B cell (primary cell): ENCODE data around the gene INTS3. TPM values are rescaled to one million over a fixed set of nuclear protein-coding genes. Genes with fewer than 3 reads are reported as not detected.

Experiments
- ATAC-seq: fragments of 200-7000 bp; cut with Tn5 transposase; one replicate; pipeline ENCODE4 v1.10.0; 2021; ENCODE audit warnings: low read depth, mild to moderate bottlenecking, moderate number of reproducible peaks, moderate library complexity
- CTCF ChIA-PET: fragments of 350-600 bp; sonication (Branson Sonifier 250); formaldehyde crosslinking; loops from one replicate; lab custom pipeline; 2021; ENCODE audit warnings: antibody characterized with exemption, inconsistent platforms; lab: Charles Lee
- POLR2A ChIA-PET: fragments of 350-600 bp; sonication (Branson Sonifier 250); formaldehyde crosslinking; loops from one replicate; lab custom pipeline; 2021; ENCODE audit warnings: antibody characterized with exemption; lab: Charles Lee
- DNase-seq: peaks from one replicate; pipeline ENCODE4 v3.0.0; 2013
- H2AFZ ChIP-seq: 2 replicates; pipeline ENCODE4 v1.6.1; 2012; ENCODE audit warnings: mild to moderate bottlenecking, low read depth, low read length; ENCODE audit not compliant: insufficient read depth, poor library complexity, severe bottlenecking
- H3K27ac ChIP-seq, 2 donors: 1 replicate in 1 of 2; 2 replicates in 1 of 2; pipeline ENCODE4 v1.5.1; 2012 to 2013; ENCODE audit warnings: low read length in 2 of 2, mild to moderate bottlenecking in 2 of 2, moderate library complexity in 1 of 2
- H3K27me3 ChIP-seq, 4 experiments: fragments of 200-600 bp in 1 of 4; sonication (generic) in 1 of 4; replicated peaks in 1 of 4; 1 replicate in 2 of 4; 2 replicates in 2 of 4; pipeline versions ENCODE4 v1.6.1 to v1.7.0; 2013 to 2016; ENCODE audit warnings: low read length in 3 of 4, mild to moderate bottlenecking in 2 of 4, mixed read lengths in 1 of 4, moderate library complexity in 1 of 4; ENCODE audit not compliant: insufficient read depth in 4 of 4, control insufficient read depth in 3 of 4; ENCODE audit errors: control extremely low read depth in 1 of 4
- H3K36me3 ChIP-seq, 2 experiments: replicated peaks in 1 of 2; 1 replicate in 1 of 2; 2 replicates in 1 of 2; pipeline versions ENCODE4 v1.6.1 to v1.7.1; 2013; ENCODE audit warnings: low read length in 1 of 2; ENCODE audit not compliant: insufficient read depth in 2 of 2, control insufficient read depth in 1 of 2; ENCODE audit errors: control extremely low read depth in 1 of 2, extremely low read depth in 1 of 2
- H3K4me1 ChIP-seq, 2 donors: fragments of 200-600 bp in 1 of 2; sonication (generic) in 1 of 2; 1 replicate in 1 of 2; 2 replicates in 1 of 2; pipeline versions ENCODE4 v1.5.1 to v1.6.1; 2013 to 2017; ENCODE audit warnings: low read length in 2 of 2; ENCODE audit not compliant: control insufficient read depth in 2 of 2, insufficient read depth in 2 of 2
- H3K4me2 ChIP-seq: replicated peaks from 2 replicates; pipeline ENCODE3; 2012; ENCODE audit warnings: mild to moderate bottlenecking, low read depth, low read length; ENCODE audit not compliant: poor library complexity, severe bottlenecking
- H3K4me3 ChIP-seq, 5 experiments: fragments of 200-600 bp in 1 of 5; sonication (generic) in 1 of 5; 1 replicate in 3 of 5; 2 replicates in 2 of 5; pipeline versions ENCODE4 v1.5.1 to v1.7.0; 2011 to 2016; ENCODE audit warnings: low read length in 4 of 5, mild to moderate bottlenecking in 4 of 5, low read depth in 2 of 5, control low read depth in 1 of 5, moderate library complexity in 1 of 5; ENCODE audit not compliant: insufficient read depth in 1 of 5; ENCODE audit errors: control extremely low read depth in 1 of 5, extremely low read depth in 1 of 5
- H3K79me2 ChIP-seq: fragments of 200-600 bp; sonication (generic); one replicate; pipeline ENCODE4 v1.6.0; 2016; ENCODE audit warnings: low read length; ENCODE audit not compliant: control insufficient read depth, insufficient read depth
- H3K9ac ChIP-seq: fragments of 200-600 bp; sonication (generic); 2 replicates; pipeline ENCODE4 v1.6.1; 2017; ENCODE audit warnings: mild to moderate bottlenecking, low read length, moderate library complexity
- H3K9me3 ChIP-seq, 3 donors: one replicate each; pipeline versions ENCODE4 v1.6.1 to v1.7.1; 2013; ENCODE audit warnings: low read length in 2 of 3; ENCODE audit not compliant: control insufficient read depth in 2 of 3, insufficient read depth in 1 of 3; ENCODE audit errors: control extremely low read depth in 1 of 3
- H4K20me1 ChIP-seq: 2 replicates; pipeline ENCODE4 v1.6.0; 2012; ENCODE audit warnings: mild to moderate bottlenecking, low read length; ENCODE audit not compliant: insufficient read depth, control insufficient read depth, poor library complexity, severe bottlenecking
- H3K27ac Mint-ChIP-seq: one replicate; pipeline ENCODE4 v1.8.0; 2021; ENCODE audit warnings: mixed read lengths
- H3K27me3 Mint-ChIP-seq: one replicate; pipeline ENCODE4 v1.8.0; 2021; ENCODE audit warnings: mixed read lengths
- H3K4me1 Mint-ChIP-seq: one replicate; pipeline ENCODE4 v1.8.0; 2021; ENCODE audit warnings: mixed read lengths
- H3K4me3 Mint-ChIP-seq: one replicate; pipeline ENCODE4 v1.8.0; 2021; ENCODE audit warnings: mixed read lengths
- H3K9me3 Mint-ChIP-seq: one replicate; pipeline ENCODE4 v1.8.0; 2022; ENCODE audit warnings: mixed read lengths; ENCODE audit not compliant: insufficient read depth
- CTCF ChIP-seq: fragments of 200-600 bp; IDR thresholded peaks from one replicate; pipeline ENCODE4 v1.8.0; 2022; ENCODE audit warnings: antibody characterized with exemption, mild to moderate bottlenecking
- EZH2 ChIP-seq: IDR thresholded peaks from 2 replicates; pipeline ENCODE4 v1.6.1; 2012; ENCODE audit warnings: borderline replicate concordance, low read depth, mild to moderate bottlenecking, moderate library complexity, low read length; ENCODE audit not compliant: insufficient read depth, poor library complexity, severe bottlenecking
- WGBS: methylation state at CpG from one replicate; pipeline ENCODE4 v1.1.5; 2013; ENCODE audit warnings: missing lambda C conversion rate; ENCODE audit not compliant: insufficient coverage; 5-methylcytosine and 5-hydroxymethylcytosine counted together
- intact Hi-C: fragments of 100-400 bp; cut with micrococcal nuclease; formaldehyde crosslinking; loops from one replicate; pipeline ENCODE4 v1.10.0; 2022
- polyA plus RNA-seq: library from polyadenylated mRNA; depleted of rRNA; stranded (reverse); fragments of >200 nt; gene quantifications from 2 replicates; pipeline ENCODE4 v1.2.3, GENCODE V29; 2012
- total RNA-seq, 2 donors: library from RNA; stranded (reverse); fragments of 120-200 nt in 1 of 2; gene quantifications; 1 replicate in 1 of 2; 2 replicates in 1 of 2; pipeline versions ENCODE4 v1.2.3 to v1.2.4, GENCODE V29; 2013 to 2022

INTS3 gene
- total and polyA plus RNA-seq, 2 donors (not counting 1 experiment from before 2014, with no cell fraction given): 69.1 to 84.1 TPM

- 0% methylated on average over 5 of the region's 19 CpGs for WGBS
- Histone ChIP-seq H3K4me2 (peak overlapping the region; percentile 97), H3K27me3 (no peaks in the 10 kb centered on the region), H3K9ac (peak overlapping the region; percentile 94), H3K27ac (peak overlapping the region; percentile 97 to 98), H3K9me3 (no peaks in the 10 kb centered on the region), H3K4me3 (peak overlapping the region; percentile 76 to 99 (median 91)), H3K36me3 (peaks cover 0 to 2% of the 10 kb centered on the region in 2 experiments), H3K4me1 (peaks cover 9 to 16% of the 10 kb centered on the region in 2 donors), H4K20me1 (no peaks in the 10 kb centered on the region), H2AFZ (peak overlapping the region; percentile 87), H3K79me2 (peaks cover 12% of the 10 kb centered on the region)
- intact Hi-C loops: loop anchor here (2.0 to 5.0 kb wide), 4 partner anchors 20 to 264 kb away; partner anchors contain the start of genes DENND4B and RPS27
- TF ChIP-seq EZH2: no peak
- H3K4me3 Mint-ChIP-seq: peak overlapping the region; percentile 84
- H3K27me3 Mint-ChIP-seq: no peaks in the 10 kb centered on the region
- ChIA-PET POLR2A (interaction anchor here (0.5 to 1.6 kb wide), 10 partner anchors 14 to 524 kb away, joined by 3 to 15 read pairs (median 5); partner anchors contain the start of genes CHTOP, GATAD2B, RPS27 and S100A6), CTCF (interaction anchor here (1.6 kb wide), 1 partner anchor 218 kb away, joined by 4 read pairs; no protein-coding TSS in a partner anchor)
- no peaks in the 10 kb centered on the region for H3K9me3 Mint-ChIP-seq
- peak overlapping the region; percentile 86 for H3K27ac Mint-ChIP-seq
- ATAC-seq (no peak), DNase-seq (no peak)
- H3K4me1 Mint-ChIP-seq: peaks cover 36% of the 10 kb centered on the region
Measured at GRCh38 chr1:153728305-153729066, 636 bp downstream of the INTS3 start.

GRCh38 chr1:153730468-153730988, 2.7 kb downstream of the INTS3 start:
- intact Hi-C loops: no loop called here
- H3K9me3 Mint-ChIP-seq: no peaks in the 10 kb centered on the region
- Histone ChIP-seq H2AFZ (no peak overlapping the region), H4K20me1 (no peaks in the 10 kb centered on the region), H3K9me3 (no peaks in the 10 kb centered on the region), H3K27ac (peak overlapping the region in 1 of 2 donors; percentile 24), H3K4me3 (no peak overlapping the region), H3K36me3 (peaks cover 0 to 2% of the 10 kb centered on the region in 2 experiments), H3K27me3 (no peaks in the 10 kb centered on the region), H3K4me1 (peaks cover 9 to 16% of the 10 kb centered on the region in 2 donors), H3K4me2 (no peak overlapping the region), H3K9ac (no peak overlapping the region), H3K79me2 (peaks cover 31% of the 10 kb centered on the region)
- H3K4me3 Mint-ChIP-seq: no peak overlapping the region
- TF ChIP-seq EZH2 (no peak), CTCF (no peak)
- POLR2A ChIA-PET: no interaction called here
- no CpG with 5 or more reads among the region's 5 CpGs for WGBS
- no peak for DNase-seq
- no peaks in the 10 kb centered on the region for H3K27me3 Mint-ChIP-seq
- peak overlapping the region; percentile 23 for H3K27ac Mint-ChIP-seq
- H3K4me1 Mint-ChIP-seq: peaks cover 43% of the 10 kb centered on the region
- CTCF ChIA-PET: interaction anchor here (1.0 kb wide), 1 partner anchor 9 kb away, joined by 3 read pairs; no protein-coding TSS in a partner anchor
- ATAC-seq: no peak
